Mucosa of gallbladder (tissue), 1 donor: ENCODE data around the gene VPS13D. TPM values are rescaled to one million over a fixed set of nuclear protein-coding genes. Genes with fewer than 3 reads are reported as not detected.

ENCODE experiments used
- DNase-seq: peaks from one replicate; pipeline ENCODE4 v3.0.0-alpha.2; 2020; ENCODE audit warnings: low spot score
- total RNA-seq: library from RNA; stranded (reverse); gene quantifications from one replicate; pipeline ENCODE4 v1.2.1, GENCODE V29; 2021
- donor health status: DM: no; HTN: no; CAD: no.

Gene VPS13D
- total RNA-seq, 1 donor from 2014 or later, result 69.0 TPM

DNA sequence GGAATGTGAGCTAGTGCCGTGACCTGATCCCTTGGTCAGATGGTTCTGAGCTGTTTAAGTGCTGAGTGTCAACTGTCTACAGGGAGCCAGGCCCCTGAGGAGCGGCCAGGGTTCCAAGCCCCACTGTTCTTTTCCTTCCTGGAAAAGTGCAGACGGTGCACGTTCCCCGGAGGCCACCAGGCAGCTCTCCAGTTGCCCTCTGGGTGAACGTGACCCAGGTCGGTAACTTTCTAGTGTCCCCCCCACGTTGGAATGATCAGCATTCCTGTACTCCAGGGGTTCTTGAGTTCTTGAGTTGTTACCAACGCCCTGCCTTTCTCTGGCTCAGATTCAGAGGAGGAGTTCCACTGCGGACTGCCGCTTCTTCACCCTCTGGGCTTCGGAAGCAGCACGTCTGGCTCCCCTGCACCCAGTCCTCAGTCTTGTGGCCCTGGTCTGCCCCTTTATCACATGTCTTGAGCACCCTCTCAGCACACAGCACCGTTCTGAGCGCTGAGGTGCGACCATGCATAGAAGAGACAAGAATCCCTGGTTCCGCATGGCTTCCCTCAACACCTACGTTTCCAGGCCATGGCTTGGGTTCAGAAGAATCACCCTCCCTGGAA lies 256.7 kb downstream of the VPS13D start:
- DNase-seq, result peak; percentile 62

GRCh38 chr1:12487520-12487919 lies 257.7 kb downstream of the VPS13D start:
- no peak for DNase-seq

DNA sequence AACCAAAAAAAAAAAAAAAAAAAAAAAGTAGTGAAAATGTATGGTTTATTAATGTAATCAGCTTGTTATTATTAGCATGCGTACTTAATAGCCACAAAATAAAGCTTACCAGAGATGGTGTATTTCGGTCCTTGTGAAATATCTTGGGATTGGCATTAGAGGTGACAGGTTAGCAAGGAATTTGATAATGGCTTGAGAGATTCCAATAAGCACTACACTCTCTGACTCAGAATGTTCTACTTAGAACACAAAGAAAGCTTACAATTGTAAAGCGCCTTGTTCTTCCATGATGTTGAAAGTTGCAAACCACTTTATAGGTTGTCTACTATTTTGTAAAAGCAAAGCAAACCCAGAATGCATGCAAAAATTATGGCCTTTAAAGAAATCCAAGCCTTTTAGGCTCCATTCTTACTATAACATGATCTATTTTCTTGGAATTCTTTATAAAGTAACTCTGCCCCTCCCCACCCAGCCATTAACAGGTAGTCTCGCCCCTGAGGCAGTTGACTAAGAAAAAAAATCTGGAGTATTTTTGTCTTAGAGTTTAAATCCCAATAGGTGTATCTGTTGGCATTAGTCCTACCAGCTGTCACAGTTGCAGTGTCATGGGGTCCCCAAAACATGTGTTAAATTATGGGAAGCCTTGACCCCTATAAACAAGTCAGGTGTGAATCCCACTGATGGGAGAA lies 259.0 kb downstream of the VPS13D start:
- no peak for DNase-seq

- DNase-seq, result no peak
Observed at GRCh38 chr1:12490532-12491142, 260.8 kb downstream of the VPS13D start.

GRCh38 chr1:12491656-12492055 lies 261.8 kb downstream of the VPS13D start:
- no peak for DNase-seq

DNA sequence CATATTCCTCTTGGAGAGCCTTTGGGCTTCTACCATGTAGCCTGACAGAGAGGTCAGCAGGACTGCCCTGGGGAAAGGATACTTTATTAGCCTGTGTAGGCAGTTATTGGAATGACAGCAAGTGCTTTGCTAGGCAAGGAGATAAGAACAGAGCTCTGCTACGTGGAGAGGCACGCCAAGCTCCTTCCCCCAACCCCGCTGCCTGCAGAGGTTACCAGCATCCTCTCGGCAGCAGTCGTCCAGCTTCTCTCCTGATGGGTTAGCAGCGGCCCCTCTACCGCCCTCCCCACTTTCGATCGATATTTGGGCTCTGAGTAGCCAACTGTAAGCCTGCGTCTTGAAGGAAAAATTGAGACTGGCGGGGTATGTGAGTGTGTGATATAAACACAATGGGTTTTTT lies 265.9 kb downstream of the VPS13D start:
- DNase-seq, result no peak

DNA sequence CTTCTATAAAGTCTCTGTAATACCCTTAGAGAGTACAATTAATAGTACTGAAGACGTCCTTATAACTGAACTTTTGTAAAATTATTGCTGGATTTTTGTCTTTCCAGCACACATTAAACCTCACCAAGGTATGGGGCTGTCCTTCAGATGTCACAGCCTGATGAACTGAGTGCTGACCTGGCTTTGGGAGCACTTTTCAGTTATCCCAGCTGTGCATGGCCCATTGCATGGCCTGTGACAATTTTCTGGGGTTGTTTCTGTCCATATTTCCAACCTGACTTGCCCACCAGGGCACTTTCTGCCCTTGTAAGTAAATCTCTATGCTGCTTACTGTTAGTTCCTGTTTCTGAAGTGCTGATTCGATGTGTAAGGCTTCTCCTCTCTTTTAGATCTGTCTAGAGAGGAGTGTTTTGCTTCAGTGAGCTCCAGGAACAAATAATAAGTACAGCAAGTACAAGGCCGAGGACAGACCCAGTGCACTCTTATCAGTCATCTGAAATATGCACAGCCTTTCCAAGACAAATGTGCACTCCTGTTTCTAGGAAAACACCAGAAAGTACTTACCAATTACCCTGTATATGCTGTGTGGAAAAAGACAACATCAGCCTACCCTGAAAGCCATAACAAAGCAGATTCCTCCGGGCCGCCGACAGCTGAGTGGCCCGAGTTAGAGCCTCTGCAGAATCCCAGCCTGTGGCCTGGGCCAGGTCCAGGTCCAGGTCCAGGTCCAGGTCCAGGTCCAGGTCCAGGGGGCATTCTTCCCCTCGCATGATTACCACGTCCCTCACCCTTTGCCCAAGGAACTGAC lies 266.5 kb downstream of the VPS13D start:
- no peak for DNase-seq

DNA sequence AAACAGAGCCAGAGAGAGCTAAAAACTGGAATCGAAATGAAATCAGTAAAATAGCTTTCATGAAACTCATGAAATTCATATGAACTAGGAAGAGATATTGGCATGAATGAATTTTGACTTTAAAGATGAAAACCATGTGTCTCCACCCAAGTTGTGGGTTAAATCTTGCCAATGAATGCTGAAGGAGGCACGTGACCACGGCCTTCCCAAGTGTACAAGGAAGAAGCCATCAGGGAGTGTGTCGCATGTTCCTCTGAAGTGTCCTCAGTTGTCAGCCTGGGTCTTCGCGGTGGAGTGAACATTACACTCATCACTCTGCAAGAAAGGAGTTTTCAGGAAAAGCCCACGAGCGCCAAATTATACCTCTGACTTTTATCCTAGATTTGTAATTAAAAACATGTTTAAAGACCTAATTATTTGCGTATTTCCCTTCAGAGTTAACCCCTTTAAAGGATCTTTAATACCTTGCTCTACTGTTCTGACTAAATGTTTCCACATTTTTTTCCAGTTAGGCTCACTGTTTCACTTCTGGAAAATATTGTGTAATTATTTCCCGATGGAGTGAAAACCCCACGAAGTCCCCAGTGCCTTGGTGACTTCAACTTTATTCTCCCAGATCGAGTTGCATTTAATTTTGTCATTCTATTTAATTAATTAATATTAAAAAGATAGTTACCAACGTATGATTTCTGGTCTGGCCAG lies 269.9 kb downstream of the VPS13D start:
- no peak for DNase-seq

- no peak for DNase-seq
Observed at GRCh38 chr1:12501661-12502060, 271.8 kb downstream of the VPS13D start.

- DNase-seq, result no peak
Observed at GRCh38 chr1:12502336-12503109, 272.7 kb downstream of the VPS13D start.

GRCh38 chr1:12503709-12504108 lies 273.9 kb downstream of the VPS13D start:
- no peak for DNase-seq

GRCh38 chr1:12504601-12505000 lies 274.8 kb downstream of the VPS13D start:
- no peak for DNase-seq

DNA sequence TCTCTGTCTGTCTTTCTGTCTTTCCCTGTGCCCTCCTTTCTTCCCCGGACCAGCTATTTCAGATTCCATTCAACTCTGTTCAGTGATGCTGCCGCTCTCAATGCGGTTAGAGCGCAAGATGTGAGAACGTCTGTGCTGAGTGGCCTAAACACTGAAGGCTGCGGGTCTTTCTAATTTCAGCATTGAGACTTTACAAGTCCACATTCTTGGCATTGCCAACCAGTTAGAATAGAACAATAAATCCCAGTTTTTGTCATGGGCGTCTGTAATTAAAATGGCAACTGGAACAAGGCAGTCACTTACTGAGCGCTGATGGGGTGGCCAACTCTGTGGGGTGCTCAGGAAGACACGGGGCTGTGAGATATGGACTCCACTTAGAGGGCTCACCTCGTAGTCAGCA lies 275.4 kb downstream of the VPS13D start:
- no peak for DNase-seq

DNA sequence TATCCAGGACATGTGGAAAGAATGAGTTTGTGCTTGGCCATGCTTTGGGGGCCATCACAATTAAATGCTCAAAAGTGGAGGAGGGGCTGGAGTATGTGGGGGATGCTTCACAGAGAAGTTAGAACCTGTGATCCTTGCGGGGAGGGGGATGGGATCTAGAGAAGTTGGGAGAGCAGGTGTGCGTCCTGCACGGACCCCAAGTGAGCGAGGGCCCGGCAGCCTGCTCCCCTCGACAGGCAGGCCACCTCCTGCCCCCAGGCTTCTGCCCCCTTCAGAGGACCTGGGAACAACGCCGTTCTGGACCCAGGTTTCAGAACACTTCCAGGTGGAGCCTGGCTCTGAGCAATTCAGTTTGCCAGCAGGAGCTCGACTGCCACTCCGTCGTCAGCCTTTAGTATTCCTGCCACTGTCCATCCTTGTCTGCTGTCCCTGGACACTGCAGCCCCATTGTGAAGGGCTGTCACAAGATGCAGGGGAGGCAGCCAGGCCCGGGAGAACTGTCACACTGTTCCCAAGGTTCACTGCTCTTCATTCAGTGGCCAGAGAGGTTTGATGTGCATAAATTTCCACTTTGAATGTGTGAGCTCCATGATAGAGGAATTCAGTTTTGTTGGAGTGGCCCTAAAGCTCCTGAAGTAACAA lies 275.9 kb downstream of the VPS13D start:
- DNase-seq, result no peak

GRCh38 chr1:12506281-12507280 lies 276.8 kb downstream of the VPS13D start:
- DNase-seq, result no peak

DNA sequence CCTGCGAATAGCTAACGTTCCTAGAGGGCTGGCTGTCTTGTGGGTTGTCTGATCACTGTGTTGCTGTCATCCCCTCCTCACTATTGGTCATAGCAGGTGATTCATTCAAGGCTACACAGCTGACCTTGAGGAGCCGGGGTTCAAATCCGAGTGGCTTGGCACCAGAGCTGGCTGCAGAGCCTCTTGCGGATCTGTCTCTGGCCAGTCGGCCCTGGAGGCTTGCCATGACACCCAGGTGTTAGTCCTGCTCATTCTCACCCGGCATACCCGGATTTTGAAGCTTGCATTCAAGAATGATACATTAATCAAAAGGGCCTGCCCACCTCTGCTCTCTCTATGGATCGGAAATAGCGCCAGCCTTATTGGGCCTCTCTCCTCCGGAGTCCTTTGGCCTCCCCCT lies 277.8 kb downstream of the VPS13D start:
- no peak for DNase-seq

DNA sequence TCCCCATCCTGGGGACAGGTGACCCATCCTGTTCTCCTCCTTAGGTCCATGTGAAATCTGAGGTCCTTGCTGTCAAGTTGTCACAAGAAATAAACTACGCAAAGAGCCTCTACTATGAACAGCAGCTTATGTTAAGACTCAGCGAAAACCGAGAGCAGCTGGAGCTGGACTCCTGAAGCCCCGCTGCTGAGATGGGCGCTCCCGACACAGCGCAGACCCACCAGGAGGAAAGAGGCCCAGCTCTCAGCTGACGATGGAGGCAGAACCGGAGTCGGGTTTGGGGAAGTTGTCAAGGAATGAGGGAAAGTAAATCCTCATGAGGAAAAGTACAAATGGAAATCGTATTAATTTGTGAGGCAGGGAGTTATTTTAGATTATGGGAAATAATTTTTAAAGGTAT lies 279.0 kb downstream of the VPS13D start:
- no peak for DNase-seq

GRCh38 chr1:12511128-12511484 lies 281.3 kb downstream of the VPS13D start:
- DNase-seq, result no peak
